Endodermal cell (in vitro differentiated cells): ENCODE results near the gene SNPH. TPM values are rescaled to one million over a fixed set of nuclear protein-coding genes. Genes with fewer than 3 reads are reported as not detected.

Source experiments
- DNase-seq: peaks from one replicate; pipeline ENCODE4 v3.0.0-alpha.2; 2017
- H3K27ac ChIP-seq: 2 replicates; pipeline ENCODE4 v1.5.1; 2013; ENCODE audit warnings: mild to moderate bottlenecking, low read depth, low read length, moderate library complexity
- H3K27me3 ChIP-seq: 2 replicates; pipeline ENCODE4 v1.6.1; 2013; ENCODE audit warnings: mild to moderate bottlenecking, low read length, moderate library complexity; ENCODE audit not compliant: insufficient read depth, control insufficient read depth, poor library complexity, severe bottlenecking
- H3K36me3 ChIP-seq: 2 replicates; pipeline ENCODE4 v1.7.0; 2013; ENCODE audit warnings: mild to moderate bottlenecking, low read length, moderate library complexity; ENCODE audit not compliant: control insufficient read depth, insufficient read depth
- H3K4me1 ChIP-seq: one replicate; pipeline ENCODE4 v1.7.0; 2013; ENCODE audit warnings: low read length; ENCODE audit not compliant: control insufficient read depth, insufficient read depth
- H3K4me3 ChIP-seq: 2 replicates; pipeline ENCODE4 v1.5.1; 2013; ENCODE audit warnings: mild to moderate bottlenecking, low read length, moderate library complexity
- H3K9ac ChIP-seq: 2 replicates; pipeline ENCODE4 v1.6.1; 2013; ENCODE audit warnings: mild to moderate bottlenecking, low read length, moderate library complexity; ENCODE audit not compliant: poor library complexity, severe bottlenecking; ENCODE audit errors: extremely low read depth
- H3K9me3 ChIP-seq: 2 replicates; pipeline ENCODE4 v1.6.1; 2013; ENCODE audit warnings: mild to moderate bottlenecking, low read length, moderate library complexity; ENCODE audit not compliant: control insufficient read depth
- H3K27ac Mint-ChIP-seq: 2 replicates; pipeline ENCODE4 v1.8.0; 2020; ENCODE audit warnings: mixed read lengths
- H3K27me3 Mint-ChIP-seq: 2 replicates; pipeline ENCODE4 v1.8.0; 2021; ENCODE audit warnings: mild to moderate bottlenecking, mixed read lengths; ENCODE audit not compliant: insufficient read depth
- H3K36me3 Mint-ChIP-seq: 2 replicates; pipeline ENCODE4 v1.8.0; 2020; ENCODE audit warnings: low read depth, mixed read lengths
- H3K4me1 Mint-ChIP-seq: 2 replicates; pipeline ENCODE4 v1.8.0; 2020; ENCODE audit warnings: mixed read lengths
- H3K4me3 Mint-ChIP-seq: 2 replicates; pipeline ENCODE4 v1.8.0; 2020; ENCODE audit warnings: mild to moderate bottlenecking, moderate library complexity, mixed read lengths
- H3K9me3 Mint-ChIP-seq: 2 replicates; pipeline ENCODE4 v1.8.0; 2020; ENCODE audit warnings: mild to moderate bottlenecking, mixed read lengths
- CTCF ChIP-seq: fragments of 200-600 bp; sonication (generic); conservative IDR thresholded peaks from 2 replicates; pipeline ENCODE4 v1.5.0; 2021; ENCODE audit warnings: antibody characterized with exemption, mild to moderate bottlenecking
- WGBS, 2 experiments: methylation state at CpG; one replicate each; pipeline versions ENCODE4 v1.1.5 to v1.1.7; 2013; ENCODE audit warnings: missing lambda C conversion rate in 2 of 2, mixed read lengths in 1 of 2; ENCODE audit not compliant: insufficient coverage in 1 of 2, insufficient read length in 1 of 2; 5-methylcytosine and 5-hydroxymethylcytosine counted together
- total RNA-seq, 2 donors: library from RNA; stranded (reverse); fragmentation: NEBNext Ultra II Directional in 1 of 2; extraction: Animal tissue kit (Norgen Biotek cat#: 25700) in 1 of 2; gene quantifications; 2 replicates in 1 of 2; 3 replicates in 1 of 2; pipeline ENCODE4 v1.2.1, GENCODE V29; 2021

SNPH gene
- total RNA-seq, 2 donors from 2014 or later, result 2.2 to 4.9 TPM

GRCh38 chr20:1324598-1325172, 58.6 kb downstream of the SNPH start:
- Mint-ChIP-seq H3K9me3 (no peaks in the 10 kb centered on the region), H3K27ac (no peak overlapping the region), H3K36me3 (no peaks in the 10 kb centered on the region), H3K27me3 (peaks cover 4% of the 10 kb centered on the region), H3K4me3 (no peak overlapping the region), H3K4me1 (peaks cover 7% of the 10 kb centered on the region)
- H3K36me3 ChIP-seq, result no peaks in the 10 kb centered on the region
- peak; percentile 27 for DNase-seq
- peak overlapping the region; percentile 89 for H3K4me3 ChIP-seq
- peak overlapping the region; percentile 98 for H3K9ac ChIP-seq
- peaks cover 5% of the 10 kb centered on the region for H3K4me1 ChIP-seq
- no peaks in the 10 kb centered on the region for H3K9me3 ChIP-seq
- 53% methylated on average over 15 of the region's 15 CpGs; no CpG with 5 or more reads in 1 of the 2 experiments for WGBS, 2 experiments
- no peaks in the 10 kb centered on the region for H3K27me3 ChIP-seq
- no peak for TF ChIP-seq CTCF
- H3K27ac ChIP-seq, result no peak overlapping the region

GRCh38 chr20:1325173-1326030, 59.3 kb downstream of the SNPH start:
- no peaks in the 10 kb centered on the region for H3K9me3 ChIP-seq
- Mint-ChIP-seq H3K27me3 (peaks cover 4% of the 10 kb centered on the region), H3K4me3 (no peak overlapping the region), H3K9me3 (no peaks in the 10 kb centered on the region), H3K27ac (no peak overlapping the region), H3K4me1 (peaks cover 7% of the 10 kb centered on the region), H3K36me3 (no peaks in the 10 kb centered on the region)
- peak; percentile 17 for TF ChIP-seq CTCF
- peaks cover 5% of the 10 kb centered on the region for H3K4me1 ChIP-seq
- 0% methylated on average over 34 to 56 of the region's 56 CpGs for WGBS, 2 experiments
- H3K4me3 ChIP-seq, result peak overlapping the region; percentile 89
- H3K27me3 ChIP-seq, result no peaks in the 10 kb centered on the region
- DNase-seq, result peak; percentile 97
- H3K9ac ChIP-seq, result peak overlapping the region; percentile 98
- peak overlapping the region; percentile 97 for H3K27ac ChIP-seq
- H3K36me3 ChIP-seq, result peaks cover 2% of the 10 kb centered on the region

- 61 to 67% methylated on average over 10 of the region's 10 CpGs for WGBS, 2 experiments
- Mint-ChIP-seq H3K4me1 (peaks cover 7% of the 10 kb centered on the region), H3K36me3 (peaks cover 5% of the 10 kb centered on the region), H3K4me3 (no peak overlapping the region), H3K27me3 (peaks cover 3% of the 10 kb centered on the region), H3K9me3 (no peaks in the 10 kb centered on the region), H3K27ac (no peak overlapping the region)
- peaks cover 5% of the 10 kb centered on the region for H3K36me3 ChIP-seq
- DNase-seq, result peak; percentile 15
- peaks cover 5% of the 10 kb centered on the region for H3K4me1 ChIP-seq
- no peaks in the 10 kb centered on the region for H3K9me3 ChIP-seq
- peak overlapping the region; percentile 98 for H3K9ac ChIP-seq
- no peak overlapping the region for H3K27ac ChIP-seq
- H3K27me3 ChIP-seq, result no peaks in the 10 kb centered on the region
- H3K4me3 ChIP-seq, result peak overlapping the region; percentile 89
- no peak for TF ChIP-seq CTCF
Observed at GRCh38 chr20:1326031-1326930, 60.2 kb downstream of the SNPH start.
